Measurements from ENCODE around the gene VSTM1. TPM values are rescaled to one million over a fixed set of nuclear protein-coding genes. Genes with fewer than 3 reads are reported as not detected.

The VSTM1 gene
- total and polyA plus RNA-seq, 9 donors = 0.19 to 0.53 (median 0.25) TPM; not detected in 3

DNA sequence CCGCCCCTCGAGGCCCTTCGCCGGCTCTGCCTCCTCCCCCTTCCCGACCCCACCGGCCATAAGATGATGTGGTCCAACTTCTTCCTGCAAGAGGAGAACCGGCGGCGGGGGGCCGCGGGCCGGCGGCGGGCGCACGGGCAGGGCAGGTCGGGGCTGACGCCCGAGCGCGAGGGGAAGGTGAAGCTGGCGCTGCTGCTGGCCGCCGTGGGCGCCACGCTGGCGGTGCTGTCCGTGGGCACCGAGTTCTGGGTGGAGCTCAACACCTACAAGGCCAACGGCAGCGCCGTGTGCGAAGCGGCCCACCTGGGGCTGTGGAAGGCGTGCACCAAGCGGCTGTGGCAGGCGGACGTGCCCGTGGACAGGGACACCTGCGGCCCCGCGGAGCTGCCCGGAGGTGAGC lies 70.9 kb downstream of the VSTM1 start:
- Histone ChIP-seq H3K9me3 (replicated peaks; ENCODE audit: control insufficient read depth, low read depth, low read length) (no peaks in the 10 kb centered on the region), H3K36me3 (ENCODE audit: control insufficient read depth, insufficient read depth, low read length) (no peaks in the 10 kb centered on the region), H3K4me3 (ENCODE audit: low read length) (peak overlapping the region; percentile 45), H3K27ac (ENCODE audit: low read length) (no peak overlapping the region), H3K27me3 (ENCODE audit: control insufficient read depth, insufficient read depth, low read length) (peaks cover 43% of the 10 kb centered on the region), H3K4me1 (ENCODE audit: control insufficient read depth, insufficient read depth, low read length) (peaks cover 26% of the 10 kb centered on the region)
- DNase-seq = no peak
- 20% methylated on average over 43 of the region's 43 CpGs for WGBS (ENCODE audit: insufficient coverage)

DNA sequence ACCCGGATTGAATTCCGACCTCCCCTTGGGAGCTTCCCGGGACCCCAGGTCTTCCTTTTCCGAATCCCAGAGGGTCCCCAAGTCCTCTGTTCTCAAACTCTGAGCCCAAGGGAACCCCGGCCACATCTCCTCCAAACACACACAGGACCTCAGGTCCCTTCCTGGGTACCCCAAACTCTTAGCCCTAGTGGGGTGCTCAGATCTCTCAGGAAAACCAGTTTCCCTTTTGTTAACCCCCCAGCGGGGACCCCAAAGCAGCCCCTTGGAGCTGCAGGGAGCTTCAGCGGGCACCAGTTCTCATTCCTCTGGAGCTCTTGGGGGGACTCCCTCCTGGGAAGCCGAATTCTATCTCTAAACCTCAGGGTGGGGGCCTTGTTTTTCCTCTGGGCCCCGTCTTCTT lies 71.5 kb downstream of the VSTM1 start:
- Histone ChIP-seq H3K36me3 (ENCODE audit: control insufficient read depth, insufficient read depth, low read length) (no peaks in the 10 kb centered on the region), H3K4me1 (ENCODE audit: control insufficient read depth, insufficient read depth, low read length) (peaks cover 26% of the 10 kb centered on the region), H3K4me3 (ENCODE audit: low read length) (peak overlapping the region; percentile 45), H3K27me3 (ENCODE audit: control insufficient read depth, insufficient read depth, low read length) (peaks cover 43% of the 10 kb centered on the region), H3K27ac (ENCODE audit: low read length) (peak overlapping the region; percentile 78), H3K9me3 (replicated peaks; ENCODE audit: control insufficient read depth, low read depth, low read length) (no peaks in the 10 kb centered on the region)
- WGBS (ENCODE audit: insufficient coverage) = 74% methylated on average over 8 of the region's 9 CpGs
- DNase-seq = no peak

DNA sequence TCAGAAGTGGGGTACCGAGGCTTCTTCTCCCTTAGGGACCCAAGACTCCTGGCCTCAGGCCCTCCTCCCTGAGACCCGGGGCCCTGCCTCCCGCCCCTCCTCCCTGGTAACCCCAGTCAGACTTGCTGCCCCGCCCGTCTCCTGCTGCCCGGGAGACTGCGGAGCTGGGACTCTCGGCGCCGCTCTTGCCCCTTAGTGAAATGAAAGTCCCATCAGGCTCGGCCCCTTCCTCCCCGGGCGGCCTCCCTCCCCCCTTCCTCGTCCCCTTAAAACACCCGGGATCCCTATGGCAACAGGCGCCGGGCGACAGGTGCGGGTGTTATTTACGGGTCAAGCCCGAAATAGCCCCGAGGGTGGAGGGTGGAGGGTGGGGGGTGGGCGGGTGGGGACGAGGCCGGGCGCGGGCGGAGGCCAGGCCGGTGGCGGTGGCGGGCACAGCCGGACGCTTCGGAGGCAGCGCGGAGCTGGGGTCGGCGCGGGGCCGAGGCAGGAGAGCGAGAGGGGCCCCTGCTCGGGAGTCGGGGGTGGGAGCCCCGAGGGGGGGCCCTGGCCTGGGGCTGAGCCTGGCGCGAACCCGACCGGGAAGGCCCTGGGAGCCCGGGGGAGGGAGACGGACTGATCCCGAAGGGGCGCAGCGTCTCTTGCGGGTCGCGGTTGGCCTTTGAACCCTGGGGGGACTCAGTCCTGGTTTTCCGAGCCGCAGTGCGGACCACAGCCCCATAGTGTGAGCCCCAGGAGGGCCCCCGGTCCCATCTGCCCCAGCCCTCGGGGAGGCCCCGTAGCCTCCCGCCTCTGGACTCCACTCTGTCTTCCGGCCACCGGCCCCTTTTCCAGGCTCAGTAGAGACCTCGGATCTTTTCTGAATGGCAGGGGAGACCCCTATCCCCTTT lies 72.2 kb downstream of the VSTM1 start, which contains the start of gene CACNG6:
Gene CACNG6 (plus strand): TSS at position 414 of the 890 bp plus-strand sequence. CDS start 1,241 bp downstream, outside the sequence.
- no peaks in the 10 kb centered on the region for H3K36me3 ChIP-seq (ENCODE audit: control insufficient read depth, insufficient read depth, low read length)
- 4% methylated on average over 35 of the region's 66 CpGs for WGBS (ENCODE audit: insufficient coverage)
- H3K4me1 ChIP-seq (ENCODE audit: control insufficient read depth, insufficient read depth, low read length) = peaks cover 26% of the 10 kb centered on the region
- H3K4me3 ChIP-seq (ENCODE audit: low read length) = peak within 1 kb of the TSS; percentile 45
- DNase-seq = peak; percentile 75
- H3K9me3 ChIP-seq (replicated peaks; ENCODE audit: control insufficient read depth, low read depth, low read length) = no peaks in the 10 kb centered on the region
- H3K27ac ChIP-seq (ENCODE audit: low read length) = peak within 1 kb of the TSS; percentile 84
- peaks cover 43% of the 10 kb centered on the region for H3K27me3 ChIP-seq (ENCODE audit: control insufficient read depth, insufficient read depth, low read length)

Other genes with a start within 250 kb of the VSTM1 start
- 0.22 TPM for gene NLRP12, start 239.6 kb downstream of the VSTM1 start, total RNA-seq
- gene NLRP12, start 239.6 kb downstream of the VSTM1 start, polyA plus RNA-seq (ENCODE audit: insufficient read depth in 1 of 8, insufficient read length in 8 of 8, low replicate concordance in 1 of 8) = under 1 TPM; 0.27 to 0.49 (median 0.38) TPM
- gene MYADM, start 196.0 kb downstream of the VSTM1 start, total RNA-seq = 21.9 TPM
- gene MYADM, start 196.0 kb downstream of the VSTM1 start, polyA plus RNA-seq (ENCODE audit: insufficient read depth in 1 of 8, insufficient read length in 8 of 8, low replicate concordance in 1 of 8) = 100 to 1,000 TPM; 158 to 234 (median 219) TPM
- not detected for gene PRKCG, start 181.7 kb downstream of the VSTM1 start, total RNA-seq
- gene PRKCG, start 181.7 kb downstream of the VSTM1 start, polyA plus RNA-seq (ENCODE audit: insufficient read depth in 1 of 8, insufficient read length in 8 of 8, low replicate concordance in 1 of 8) = 1 to 10 TPM in 1 of 8 donors, under 1 TPM in 7; 0.08 to 1.1 (median 0.32) TPM
- 0.04 TPM for gene CACNG7, start 154.6 kb downstream of the VSTM1 start, total RNA-seq
- gene CACNG7, start 154.6 kb downstream of the VSTM1 start, polyA plus RNA-seq (ENCODE audit: insufficient read depth in 1 of 8, insufficient read length in 8 of 8, low replicate concordance in 1 of 8) = 1 to 10 TPM in 5 of 8 donors, under 1 TPM in 2, not detected in 1; 0.56 to 2.1 (median 1.1) TPM
- gene CACNG8, start 101.0 kb downstream of the VSTM1 start, total RNA-seq = 0.09 TPM
- gene CACNG8, start 101.0 kb downstream of the VSTM1 start, polyA plus RNA-seq (ENCODE audit: insufficient read depth in 1 of 8, insufficient read length in 8 of 8, low replicate concordance in 1 of 8) = 1 to 10 TPM in 2 of 8 donors, under 1 TPM in 6; 0.29 to 1.1 (median 0.65) TPM
- 21.5 TPM for gene CACNG6, start 72.3 kb downstream of the VSTM1 start, total RNA-seq
- gene CACNG6, start 72.3 kb downstream of the VSTM1 start, polyA plus RNA-seq (ENCODE audit: insufficient read depth in 1 of 8, insufficient read length in 8 of 8, low replicate concordance in 1 of 8) = 10 to 100 TPM; 25.7 to 47.8 (median 33.0) TPM
- not detected for gene TARM1, start 17.5 kb upstream of the VSTM1 start, total RNA-seq
- gene TARM1, start 17.5 kb upstream of the VSTM1 start, polyA plus RNA-seq (ENCODE audit: insufficient read depth in 1 of 8, insufficient read length in 8 of 8, low replicate concordance in 1 of 8) = under 1 TPM in 3 of 8 donors, not detected in 5; 0.14 to 0.27 (median 0.27) TPM
- gene OSCAR, start 36.9 kb upstream of the VSTM1 start, total RNA-seq = 0.09 TPM
- under 1 TPM; 0.31 to 0.74 (median 0.47) TPM for gene OSCAR, start 36.9 kb upstream of the VSTM1 start, polyA plus RNA-seq (ENCODE audit: insufficient read depth in 1 of 8, insufficient read length in 8 of 8, low replicate concordance in 1 of 8)
- 167 TPM for gene NDUFA3, start 39.0 kb upstream of the VSTM1 start, total RNA-seq
- gene NDUFA3, start 39.0 kb upstream of the VSTM1 start, polyA plus RNA-seq (ENCODE audit: insufficient read depth in 1 of 8, insufficient read length in 8 of 8, low replicate concordance in 1 of 8) = 100 to 1,000 TPM in 6 of 8 donors, 10 to 100 TPM in 2; 89.3 to 124 (median 105) TPM
- gene TFPT, start 51.8 kb upstream of the VSTM1 start, total RNA-seq = 16.6 TPM
- gene TFPT, start 51.8 kb upstream of the VSTM1 start, polyA plus RNA-seq (ENCODE audit: insufficient read depth in 1 of 8, insufficient read length in 8 of 8, low replicate concordance in 1 of 8) = 10 to 100 TPM; 15.1 to 18.4 (median 17.1) TPM
- 38.7 TPM for gene PRPF31, start 51.9 kb upstream of the VSTM1 start, total RNA-seq
- 10 to 100 TPM; 43.2 to 55.5 (median 52.8) TPM for gene PRPF31, start 51.9 kb upstream of the VSTM1 start, polyA plus RNA-seq (ENCODE audit: insufficient read depth in 1 of 8, insufficient read length in 8 of 8, low replicate concordance in 1 of 8)
- 8.3 TPM for gene CNOT3, start 73.9 kb upstream of the VSTM1 start, total RNA-seq
- gene CNOT3, start 73.9 kb upstream of the VSTM1 start, polyA plus RNA-seq (ENCODE audit: insufficient read depth in 1 of 8, insufficient read length in 8 of 8, low replicate concordance in 1 of 8) = 10 to 100 TPM; 26.9 to 51.1 (median 37.5) TPM
- 9.0 TPM for gene LENG1, start 95.8 kb upstream of the VSTM1 start, total RNA-seq
- gene LENG1, start 95.8 kb upstream of the VSTM1 start, polyA plus RNA-seq (ENCODE audit: insufficient read depth in 1 of 8, insufficient read length in 8 of 8, low replicate concordance in 1 of 8) = 10 to 100 TPM in 2 of 8 donors, 1 to 10 TPM in 6; 9.1 to 11.1 (median 9.7) TPM
- gene TMC4, start 109.3 kb upstream of the VSTM1 start, total RNA-seq = 1.5 TPM
- 1 to 10 TPM; 1.9 to 8.0 (median 4.1) TPM for gene TMC4, start 109.3 kb upstream of the VSTM1 start, polyA plus RNA-seq (ENCODE audit: insufficient read depth in 1 of 8, insufficient read length in 8 of 8, low replicate concordance in 1 of 8)
- 11.1 TPM for gene MBOAT7, start 125.7 kb upstream of the VSTM1 start, total RNA-seq
- 10 to 100 TPM; 20.1 to 38.3 (median 28.5) TPM for gene MBOAT7, start 125.7 kb upstream of the VSTM1 start, polyA plus RNA-seq (ENCODE audit: insufficient read depth in 1 of 8, insufficient read length in 8 of 8, low replicate concordance in 1 of 8)
- 25.8 TPM for gene TSEN34, start 127.4 kb upstream of the VSTM1 start, total RNA-seq
- gene TSEN34, start 127.4 kb upstream of the VSTM1 start, polyA plus RNA-seq (ENCODE audit: insufficient read depth in 1 of 8, insufficient read length in 8 of 8, low replicate concordance in 1 of 8) = 10 to 100 TPM; 28.0 to 42.8 (median 36.3) TPM
- gene RPS9, start 137.0 kb upstream of the VSTM1 start, total RNA-seq = 2,526 TPM
- 1,000 to 10,000 TPM; 2,473 to 2,976 (median 2,757) TPM for gene RPS9, start 137.0 kb upstream of the VSTM1 start, polyA plus RNA-seq (ENCODE audit: insufficient read depth in 1 of 8, insufficient read length in 8 of 8, low replicate concordance in 1 of 8)
- gene LILRB3, start 159.1 kb upstream of the VSTM1 start, total RNA-seq = 1.4 TPM
- 1 to 10 TPM; 1.6 to 4.2 (median 2.9) TPM for gene LILRB3, start 159.1 kb upstream of the VSTM1 start, polyA plus RNA-seq (ENCODE audit: insufficient read depth in 1 of 8, insufficient read length in 8 of 8, low replicate concordance in 1 of 8)
- gene LILRA6, start 178.9 kb upstream of the VSTM1 start, total RNA-seq = 0.71 TPM
- gene LILRA6, start 178.9 kb upstream of the VSTM1 start, polyA plus RNA-seq (ENCODE audit: insufficient read depth in 1 of 8, insufficient read length in 8 of 8, low replicate concordance in 1 of 8) = 1 to 10 TPM; 1.0 to 2.6 (median 1.8) TPM
- 5.5 TPM for gene LILRB5, start 193.4 kb upstream of the VSTM1 start, total RNA-seq
- 10 to 100 TPM in 2 of 8 donors, 1 to 10 TPM in 6; 6.1 to 11.8 (median 8.2) TPM for gene LILRB5, start 193.4 kb upstream of the VSTM1 start, polyA plus RNA-seq (ENCODE audit: insufficient read depth in 1 of 8, insufficient read length in 8 of 8, low replicate concordance in 1 of 8)
- 0.53 TPM for gene LILRB2, start 217.2 kb upstream of the VSTM1 start, total RNA-seq
- 1 to 10 TPM; 1.4 to 2.9 (median 2.2) TPM for gene LILRB2, start 217.2 kb upstream of the VSTM1 start, polyA plus RNA-seq (ENCODE audit: insufficient read depth in 1 of 8, insufficient read length in 8 of 8, low replicate concordance in 1 of 8)
- 0.22 TPM for gene LILRA5, start 249.3 kb upstream of the VSTM1 start, total RNA-seq
- 1 to 10 TPM in 2 of 8 donors, under 1 TPM in 6; 0.17 to 1.5 (median 0.61) TPM for gene LILRA5, start 249.3 kb upstream of the VSTM1 start, polyA plus RNA-seq (ENCODE audit: insufficient read depth in 1 of 8, insufficient read length in 8 of 8, low replicate concordance in 1 of 8)